CD4-positive, alpha-beta T cell (primary cell): ENCODE results near the gene ZSCAN16. TPM values are rescaled to one million over a fixed set of nuclear protein-coding genes. Genes with fewer than 3 reads are reported as not detected.
"Not testable (repeated sequence)": the region's sequence is repeated elsewhere in the genome, so short reads cannot be mapped to it uniquely, and the experiment has no call there.

Experiments
- ATAC-seq: fragments of 200-7000 bp; cut with Tn5 transposase; one replicate; pipeline ENCODE4 v1.10.0; 2022; ENCODE audit warnings: mild to moderate bottlenecking; ENCODE audit not compliant: poor library complexity
- CTCF ChIA-PET: fragments of 350-600 bp; sonication (Branson Sonifier 250); formaldehyde crosslinking; loops from one replicate; lab custom pipeline; 2021; ENCODE audit warnings: antibody characterized with exemption, inconsistent platforms; lab: Charles Lee
- POLR2A ChIA-PET: fragments of 350-600 bp; sonication (Branson Sonifier 250); formaldehyde crosslinking; loops from one replicate; lab custom pipeline; 2021; ENCODE audit warnings: antibody characterized with exemption, inconsistent platforms; lab: Charles Lee
- DNase-seq, 14 experiments: peaks; one replicate each; pipeline ENCODE4 v3.0.0-alpha.2; 2013 to 2020; ENCODE audit warnings: mixed read lengths in 2 of 14
- H3K27ac ChIP-seq, 2 donors: one replicate each; pipeline versions ENCODE4 v1.5.1 to v1.7.0; 2013; ENCODE audit warnings: low read length in 2 of 2, low read depth in 1 of 2, mild to moderate bottlenecking in 1 of 2
- H3K27me3 ChIP-seq, 2 experiments: 1 replicate in 1 of 2; 2 replicates in 1 of 2; pipeline versions ENCODE4 v1.6.1 to v1.7.0; 2013; ENCODE audit warnings: low read length in 2 of 2, control low read depth in 1 of 2, mild to moderate bottlenecking in 1 of 2, moderate library complexity in 1 of 2; ENCODE audit not compliant: insufficient read depth in 2 of 2, control insufficient read depth in 1 of 2
- H3K36me3 ChIP-seq: one replicate; pipeline ENCODE4 v1.6.1; 2013; ENCODE audit warnings: low read length, control low read depth; ENCODE audit not compliant: insufficient read depth
- H3K4me1 ChIP-seq: one replicate; pipeline ENCODE4 v1.6.1; 2013; ENCODE audit warnings: low read length, control low read depth; ENCODE audit not compliant: insufficient read depth
- H3K4me3 ChIP-seq: one replicate; pipeline ENCODE4 v1.5.1; 2013; ENCODE audit warnings: mild to moderate bottlenecking, low read length, moderate library complexity
- H3K9me3 ChIP-seq, 2 experiments: 1 replicate in 1 of 2; 2 replicates in 1 of 2; pipeline versions ENCODE4 v1.6.1 to v1.7.0; 2013; ENCODE audit warnings: low read length in 2 of 2, mild to moderate bottlenecking in 2 of 2, control low read depth in 1 of 2, moderate library complexity in 1 of 2; ENCODE audit not compliant: control insufficient read depth in 1 of 2, insufficient read depth in 1 of 2
- H3K27ac Mint-ChIP-seq: one replicate; pipeline ENCODE4 v1.8.0; 2020; ENCODE audit warnings: mixed read lengths
- H3K27me3 Mint-ChIP-seq: one replicate; pipeline ENCODE4 v1.8.0; 2021; ENCODE audit warnings: mixed read lengths
- H3K36me3 Mint-ChIP-seq: one replicate; pipeline ENCODE4 v1.8.0; 2021; ENCODE audit warnings: low read depth, mixed read lengths
- H3K4me1 Mint-ChIP-seq: one replicate; pipeline ENCODE4 v1.8.0; 2021; ENCODE audit warnings: low read depth, mixed read lengths
- H3K4me3 Mint-ChIP-seq: one replicate; pipeline ENCODE4 v1.8.0; 2020; ENCODE audit warnings: mild to moderate bottlenecking, mixed read lengths
- H3K9me3 Mint-ChIP-seq: one replicate; pipeline ENCODE4 v1.8.0; 2020; ENCODE audit warnings: mixed read lengths
- intact Hi-C, 2 experiments: fragments of 100-400 bp; cut with DNase I in 1 of 2; cut with micrococcal nuclease in 1 of 2; formaldehyde crosslinking; loops; one replicate each; pipeline versions ENCODE4 v1.15.1 to v1.9.0; 2023 to 2025; cut with DNase I, micrococcal nuclease
- total RNA-seq, 174 experiments: library from RNA in 2 of 174; stranded (reverse) in 2 of 174; gene quantifications; one replicate each; pipeline ENCODE4 v1.2.3 and lab custom pipeline; 2021 to 2026
- TF ChIP-seq, protein P1 (sequence below): fragments of 200-600 bp; IDR thresholded peaks from one replicate; pipeline ENCODE4 v1.8.0; 2022; ENCODE audit warnings: antibody characterized with exemption, mild to moderate bottlenecking

Gene ZSCAN16
- total RNA-seq, 2 experiments from 2014 or later: 7.3 to 7.4 TPM

DNA sequence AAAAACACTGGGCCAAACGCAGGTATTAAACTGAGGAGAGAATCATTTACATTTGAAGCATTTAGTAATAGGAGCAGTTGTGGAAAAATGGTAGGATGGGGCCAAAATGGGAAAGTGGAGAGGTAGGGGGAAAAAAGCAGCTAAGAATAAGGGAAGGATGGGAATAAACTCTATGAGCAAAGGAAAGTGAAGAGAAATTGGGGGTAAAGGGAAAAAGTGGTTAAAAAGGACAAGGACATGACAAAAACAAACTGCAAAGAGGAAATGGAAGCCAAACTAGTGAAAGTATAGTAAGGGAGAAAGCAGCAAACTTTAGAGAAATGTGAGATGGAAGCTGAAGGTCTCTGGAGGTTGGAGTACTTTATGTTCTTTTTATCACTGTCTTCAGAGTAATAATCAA is 6.2 kb upstream of the ZSCAN16 start:
- Mint-ChIP-seq H3K4me1 (peaks cover 3% of the 10 kb centered on the region), H3K4me3 (no peak overlapping the region), H3K27ac (no peak overlapping the region), H3K27me3 (no peaks in the 10 kb centered on the region), H3K9me3 (no peaks in the 10 kb centered on the region), H3K36me3 (peaks cover 55% of the 10 kb centered on the region)
- DNase-seq (no peak), ATAC-seq (no peak)
- Histone ChIP-seq H3K27ac (no peak overlapping the region), H3K9me3 (no peaks in the 10 kb centered on the region), H3K4me3 (no peak overlapping the region), H3K36me3 (peaks cover 54% of the 10 kb centered on the region), H3K27me3 (no peaks in the 10 kb centered on the region), H3K4me1 (no peaks in the 10 kb centered on the region)
- TF ChIP-seq, protein P1, sequence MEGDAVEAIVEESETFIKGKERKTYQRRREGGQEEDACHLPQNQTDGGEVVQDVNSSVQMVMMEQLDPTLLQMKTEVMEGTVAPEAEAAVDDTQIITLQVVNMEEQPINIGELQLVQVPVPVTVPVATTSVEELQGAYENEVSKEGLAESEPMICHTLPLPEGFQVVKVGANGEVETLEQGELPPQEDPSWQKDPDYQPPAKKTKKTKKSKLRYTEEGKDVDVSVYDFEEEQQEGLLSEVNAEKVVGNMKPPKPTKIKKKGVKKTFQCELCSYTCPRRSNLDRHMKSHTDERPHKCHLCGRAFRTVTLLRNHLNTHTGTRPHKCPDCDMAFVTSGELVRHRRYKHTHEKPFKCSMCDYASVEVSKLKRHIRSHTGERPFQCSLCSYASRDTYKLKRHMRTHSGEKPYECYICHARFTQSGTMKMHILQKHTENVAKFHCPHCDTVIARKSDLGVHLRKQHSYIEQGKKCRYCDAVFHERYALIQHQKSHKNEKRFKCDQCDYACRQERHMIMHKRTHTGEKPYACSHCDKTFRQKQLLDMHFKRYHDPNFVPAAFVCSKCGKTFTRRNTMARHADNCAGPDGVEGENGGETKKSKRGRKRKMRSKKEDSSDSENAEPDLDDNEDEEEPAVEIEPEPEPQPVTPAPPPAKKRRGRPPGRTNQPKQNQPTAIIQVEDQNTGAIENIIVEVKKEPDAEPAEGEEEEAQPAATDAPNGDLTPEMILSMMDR: no peak
- ChIA-PET POLR2A (interaction anchor here (0.6 kb wide), 1 partner anchor 19 kb away, joined by 3 read pairs; no protein-coding TSS in a partner anchor), CTCF (interaction anchor here (1.0 kb wide), 1 partner anchor 23 kb away, joined by 3 read pairs; the partner anchor contains the start of gene ZKSCAN8)
- intact Hi-C loops: no loop called here

DNA sequence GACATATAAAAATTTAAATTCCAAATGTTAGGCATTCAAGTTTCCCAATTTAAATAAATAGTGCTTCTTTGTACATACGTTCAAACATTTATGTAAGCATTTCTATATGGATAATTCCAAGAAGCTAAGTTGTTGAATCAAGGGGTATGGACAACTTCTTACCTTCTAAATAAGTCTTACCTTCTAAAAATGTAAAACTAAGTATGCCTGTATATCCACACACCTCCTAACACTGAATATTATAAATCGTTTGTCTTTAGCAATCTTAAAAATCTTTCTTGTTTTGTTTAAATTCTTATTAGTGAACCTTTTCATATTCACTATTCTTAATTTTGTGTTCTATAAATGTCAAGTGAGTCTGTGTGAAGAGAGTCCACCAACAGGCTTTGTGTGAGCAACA is 2.5 kb upstream of the ZSCAN16 start:
- intact Hi-C loops: no loop called here
- POLR2A ChIA-PET: no interaction called here

DNA sequence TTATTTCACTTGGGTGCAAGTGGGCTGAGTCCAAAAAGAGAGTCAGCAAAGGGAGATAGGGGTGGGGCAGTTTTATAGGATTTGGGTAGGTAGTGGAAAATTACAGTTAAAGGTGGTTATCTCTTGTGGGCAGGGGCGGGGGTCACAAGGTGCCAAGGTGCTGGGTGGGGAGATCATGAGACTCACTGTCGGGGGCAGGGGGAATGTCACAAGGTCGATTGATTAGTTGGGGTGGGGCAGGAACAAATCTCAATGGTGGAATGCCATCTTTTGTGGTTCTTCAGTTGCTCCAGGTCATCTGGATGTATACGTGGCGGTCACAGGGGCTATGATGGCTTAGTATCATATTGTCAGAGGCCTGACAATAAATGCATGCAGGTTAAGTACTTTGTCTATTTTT is 2.1 kb upstream of the ZSCAN16 start:
- H3K27ac ChIP-seq, intact Hi-C loops, H3K9me3 Mint-ChIP-seq, DNase-seq, H3K27me3 ChIP-seq, H3K27me3 Mint-ChIP-seq, ATAC-seq, H3K9me3 ChIP-seq, H3K27ac Mint-ChIP-seq, H3K4me3 ChIP-seq: not testable (repeated sequence)
- Mint-ChIP-seq H3K36me3 (peaks cover 55% of the 10 kb centered on the region), H3K4me1 (peaks cover 39% of the 10 kb centered on the region), H3K4me3 (peak overlapping the region; percentile 1)
- Histone ChIP-seq H3K4me1 (peaks cover 20% of the 10 kb centered on the region), H3K36me3 (peaks cover 35% of the 10 kb centered on the region)
- CTCF ChIA-PET: interaction anchor here (1.1 kb wide), 1 partner anchor 18 kb away, joined by 4 read pairs; no protein-coding TSS in a partner anchor
- POLR2A ChIA-PET: interaction anchor here (1.3 kb wide), 1 partner anchor 15 kb away, joined by 5 read pairs; no protein-coding TSS in a partner anchor

More for the DNA sequence above, 2.5 kb upstream of the ZSCAN16 start:
- Histone ChIP-seq H3K36me3 (peaks cover 33% of the 10 kb centered on the region), H3K27ac (no peak overlapping the region), H3K27me3 (no peaks in the 10 kb centered on the region), H3K4me1 (peaks cover 19% of the 10 kb centered on the region), H3K9me3 (no peaks in the 10 kb centered on the region), H3K4me3 (no peak overlapping the region)
- DNase-seq (no peak), ATAC-seq (no peak)
- Mint-ChIP-seq H3K4me3 (peak overlapping the region; percentile 1), H3K27ac (no peak overlapping the region), H3K27me3 (no peaks in the 10 kb centered on the region), H3K4me1 (peaks cover 36% of the 10 kb centered on the region), H3K9me3 (no peaks in the 10 kb centered on the region), H3K36me3 (peaks cover 55% of the 10 kb centered on the region)
- CTCF ChIA-PET: no interaction called here
- TF ChIP-seq, protein P1: no peak
